Measurements from ENCODE around the gene SYTL2.

The SYTL2 gene

DNA sequence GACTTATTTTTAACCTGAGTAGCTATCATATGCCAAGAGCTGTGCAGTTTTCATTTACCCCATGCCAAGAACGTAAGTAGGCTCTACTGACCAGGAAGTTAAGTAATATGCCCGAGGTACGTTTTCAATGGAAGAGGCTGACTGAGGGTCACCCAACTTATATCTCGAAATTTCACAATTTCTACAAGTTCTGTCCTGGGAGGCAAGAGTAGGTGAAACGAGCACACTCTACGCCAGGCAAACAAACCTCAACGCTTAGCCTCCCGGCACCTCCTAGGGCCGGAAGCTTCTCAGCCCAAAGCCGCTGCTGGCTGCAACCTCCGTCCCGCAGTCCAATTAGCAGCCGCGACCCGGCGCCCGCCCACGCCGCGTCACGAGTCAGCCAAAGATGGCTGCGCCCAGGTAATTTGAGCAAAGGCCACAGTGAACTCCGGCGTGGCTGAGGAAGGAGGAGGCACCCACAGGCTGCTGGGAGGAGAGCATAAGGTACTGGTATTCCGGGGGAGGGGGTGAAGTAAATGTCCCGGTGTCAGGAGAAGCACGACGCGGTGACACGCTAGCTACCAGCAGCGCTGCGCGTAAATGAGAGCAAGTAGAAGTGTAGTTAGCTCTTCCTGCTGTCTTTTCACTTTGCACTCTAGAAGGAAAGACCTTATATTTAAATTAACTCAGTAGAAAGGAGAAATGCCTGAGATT is 163.2 kb downstream of the SYTL2 start, which contains the start of gene TMEM126A:
TSS of gene TMEM126A (plus strand) at position 364 of the 696 bp plus-strand sequence. CDS start 2,289 bp downstream, outside the sequence.
- peak within 1 kb of the TSS; percentile 51 for H3K27ac ChIP-seq (ENCODE audit: low read length)
- H3K27me3 ChIP-seq (ENCODE audit: low read depth, low read length) = no peaks in the 10 kb centered on the region
- H3K79me2 ChIP-seq (ENCODE audit: low read length) = peaks cover 29% of the 10 kb centered on the region
- H3K4me1 ChIP-seq (ENCODE audit: low read length) = peaks cover 19% of the 10 kb centered on the region
- peak within 1 kb of the TSS; percentile 95 for H2AFZ ChIP-seq (ENCODE audit: low read depth, low read length)
- peak within 1 kb of the TSS; percentile 80 for H3K9ac ChIP-seq (ENCODE audit: low read length)
- TF ChIP-seq, protein P1, sequence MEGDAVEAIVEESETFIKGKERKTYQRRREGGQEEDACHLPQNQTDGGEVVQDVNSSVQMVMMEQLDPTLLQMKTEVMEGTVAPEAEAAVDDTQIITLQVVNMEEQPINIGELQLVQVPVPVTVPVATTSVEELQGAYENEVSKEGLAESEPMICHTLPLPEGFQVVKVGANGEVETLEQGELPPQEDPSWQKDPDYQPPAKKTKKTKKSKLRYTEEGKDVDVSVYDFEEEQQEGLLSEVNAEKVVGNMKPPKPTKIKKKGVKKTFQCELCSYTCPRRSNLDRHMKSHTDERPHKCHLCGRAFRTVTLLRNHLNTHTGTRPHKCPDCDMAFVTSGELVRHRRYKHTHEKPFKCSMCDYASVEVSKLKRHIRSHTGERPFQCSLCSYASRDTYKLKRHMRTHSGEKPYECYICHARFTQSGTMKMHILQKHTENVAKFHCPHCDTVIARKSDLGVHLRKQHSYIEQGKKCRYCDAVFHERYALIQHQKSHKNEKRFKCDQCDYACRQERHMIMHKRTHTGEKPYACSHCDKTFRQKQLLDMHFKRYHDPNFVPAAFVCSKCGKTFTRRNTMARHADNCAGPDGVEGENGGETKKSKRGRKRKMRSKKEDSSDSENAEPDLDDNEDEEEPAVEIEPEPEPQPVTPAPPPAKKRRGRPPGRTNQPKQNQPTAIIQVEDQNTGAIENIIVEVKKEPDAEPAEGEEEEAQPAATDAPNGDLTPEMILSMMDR (IDR thresholded peaks at IDR 0.05; ENCODE audit: low read depth, low read length) = no peak
- TF ChIP-seq EZH2phosphoT487 (IDR thresholded peaks at IDR 0.05; ENCODE audit: low read depth) = no peak
- peak within 1 kb of the TSS; percentile 95 for H3K4me2 ChIP-seq (ENCODE audit: low read length)
- peaks cover 3% of the 10 kb centered on the region for H3K36me3 ChIP-seq (replicated peaks; ENCODE audit: low read depth, low read length)
- H3K9me3 ChIP-seq (ENCODE audit: insufficient read depth, low read length) = no peaks in the 10 kb centered on the region
- H4K20me1 ChIP-seq (ENCODE audit: insufficient read depth, low read length) = no peaks in the 10 kb centered on the region
- peak within 1 kb of the TSS; percentile 86 for H3K4me3 ChIP-seq (ENCODE audit: low read length)

GRCh38 chr11:85647078-85647477 is 163.9 kb downstream of the SYTL2 start:
- H2AFZ ChIP-seq (ENCODE audit: low read depth, low read length) = peak overlapping the region; percentile 95
- H3K36me3 ChIP-seq (replicated peaks; ENCODE audit: low read depth, low read length) = peaks cover 3% of the 10 kb centered on the region

More at GRCh38 chr11:85647078-85647477, 163.9 kb downstream of the SYTL2 start:
- TF ChIP-seq EZH2phosphoT487 (IDR thresholded peaks at IDR 0.05; ENCODE audit: low read depth) = no peak
- TF ChIP-seq, protein P1 (IDR thresholded peaks at IDR 0.05; ENCODE audit: low read depth, low read length) = no peak
- H3K9me3 ChIP-seq (ENCODE audit: insufficient read depth, low read length) = no peaks in the 10 kb centered on the region
- H4K20me1 ChIP-seq (ENCODE audit: insufficient read depth, low read length) = no peaks in the 10 kb centered on the region
- H3K79me2 ChIP-seq (ENCODE audit: low read length) = peaks cover 29% of the 10 kb centered on the region
- H3K4me1 ChIP-seq (ENCODE audit: low read length) = peaks cover 19% of the 10 kb centered on the region
- no peaks in the 10 kb centered on the region for H3K27me3 ChIP-seq (ENCODE audit: low read depth, low read length)
- peak overlapping the region; percentile 86 for H3K4me3 ChIP-seq (ENCODE audit: low read length)
- peak overlapping the region; percentile 51 for H3K27ac ChIP-seq (ENCODE audit: low read length)
- peak overlapping the region; percentile 93 for H3K4me2 ChIP-seq (ENCODE audit: low read length)
- H3K9ac ChIP-seq (ENCODE audit: low read length) = peak overlapping the region; percentile 80

All from OCI-LY3 (cell line).